Measurements from ENCODE around the gene TTC27.

- no peak for TF ChIP-seq ZNF274 (IDR thresholded peaks at IDR 0.05; ENCODE audit: low read depth, low read length)
- TF ChIP-seq SUZ12 (IDR thresholded peaks at IDR 0.05; ENCODE audit: extremely low read depth, insufficient read depth, insufficient read length) = no peak
Observed at GRCh38 chr2:32727157-32727556, 99.3 kb downstream of the TTC27 start.

Measured in NT2/D1 (cell line).